BE2C (cell line): ENCODE data around the gene NHSL2.
"Not testable (repeated sequence)": the region's sequence is repeated elsewhere in the genome, so short reads cannot be mapped to it uniquely, and the experiment has no call there.

Experiments used
- DNase-seq: peaks from one replicate; pipeline ENCODE4 v3.0.0-alpha.2; 2020
- H3K27me3 ChIP-seq: fragments of 250-450 bp; sonication (Bioruptor Pico); 2 replicates; pipeline ENCODE4 v1.5.1; 2020; ENCODE audit warnings: mild to moderate bottlenecking
- H3K36me3 ChIP-seq: fragments of 250-450 bp; sonication (Bioruptor Pico); 2 replicates; pipeline ENCODE4 v1.5.1; 2020; ENCODE audit warnings: mild to moderate bottlenecking
- H3K4me1 ChIP-seq: fragments of 250-450 bp; sonication (Bioruptor Pico); 2 replicates; pipeline ENCODE4 v1.5.1; 2020
- H3K4me3 ChIP-seq: 2 replicates; pipeline ENCODE4 v1.5.1; 2011; ENCODE audit warnings: low read depth, low read length
- H3K9me3 ChIP-seq: fragments of 250-450 bp; sonication (Bioruptor Pico); 2 replicates; pipeline ENCODE4 v1.5.1; 2020
- TF ChIP-seq, protein P1 (sequence below): IDR thresholded peaks from 2 replicates; pipeline ENCODE4 v1.5.1; 2012; ENCODE audit warnings: mild to moderate bottlenecking, low read depth, low read length

Gene NHSL2

DNA sequence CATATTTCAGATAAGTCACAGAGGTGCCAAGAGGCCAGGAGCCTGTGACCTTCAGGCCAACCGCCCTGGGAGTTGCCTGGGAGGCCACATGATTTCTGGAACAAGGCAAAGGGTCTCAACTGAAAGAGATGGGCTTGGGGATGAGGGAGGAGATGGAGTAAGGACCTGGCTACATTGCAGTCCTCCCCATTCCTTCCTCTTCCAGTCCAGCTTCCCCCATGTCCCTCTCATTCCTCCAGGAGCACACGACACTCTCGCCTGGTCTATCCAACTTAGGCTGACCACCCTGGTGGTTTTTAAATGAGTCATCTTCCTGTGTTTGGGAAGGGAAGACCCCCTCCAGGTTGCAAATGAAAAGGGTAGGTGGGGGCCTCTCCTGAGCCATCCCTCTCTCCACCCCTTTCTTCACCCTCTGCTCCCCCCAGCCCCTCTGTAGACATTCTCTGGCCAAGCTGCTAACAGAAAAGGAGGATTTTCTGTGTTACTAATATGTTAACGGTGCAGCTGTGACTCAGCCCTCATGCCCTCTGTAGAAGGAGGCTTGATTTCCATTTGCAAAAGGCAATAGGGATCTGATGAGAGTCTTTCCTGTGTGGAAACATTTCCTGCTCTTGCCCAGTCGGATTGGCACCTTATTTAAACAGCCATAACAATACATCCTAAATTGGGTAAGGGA, 141.9 kb downstream of the NHSL2 start:
- Histone ChIP-seq H3K4me1 (no peaks in the 10 kb centered on the region; the same call in 1 of the 2 replicates), H3K27me3 (no peaks in the 10 kb centered on the region), H3K36me3 (no peaks in the 10 kb centered on the region), H3K9me3 (no peaks in the 10 kb centered on the region), H3K4me3 (no peak overlapping the region)
- no peak for DNase-seq
- TF ChIP-seq, protein P1, sequence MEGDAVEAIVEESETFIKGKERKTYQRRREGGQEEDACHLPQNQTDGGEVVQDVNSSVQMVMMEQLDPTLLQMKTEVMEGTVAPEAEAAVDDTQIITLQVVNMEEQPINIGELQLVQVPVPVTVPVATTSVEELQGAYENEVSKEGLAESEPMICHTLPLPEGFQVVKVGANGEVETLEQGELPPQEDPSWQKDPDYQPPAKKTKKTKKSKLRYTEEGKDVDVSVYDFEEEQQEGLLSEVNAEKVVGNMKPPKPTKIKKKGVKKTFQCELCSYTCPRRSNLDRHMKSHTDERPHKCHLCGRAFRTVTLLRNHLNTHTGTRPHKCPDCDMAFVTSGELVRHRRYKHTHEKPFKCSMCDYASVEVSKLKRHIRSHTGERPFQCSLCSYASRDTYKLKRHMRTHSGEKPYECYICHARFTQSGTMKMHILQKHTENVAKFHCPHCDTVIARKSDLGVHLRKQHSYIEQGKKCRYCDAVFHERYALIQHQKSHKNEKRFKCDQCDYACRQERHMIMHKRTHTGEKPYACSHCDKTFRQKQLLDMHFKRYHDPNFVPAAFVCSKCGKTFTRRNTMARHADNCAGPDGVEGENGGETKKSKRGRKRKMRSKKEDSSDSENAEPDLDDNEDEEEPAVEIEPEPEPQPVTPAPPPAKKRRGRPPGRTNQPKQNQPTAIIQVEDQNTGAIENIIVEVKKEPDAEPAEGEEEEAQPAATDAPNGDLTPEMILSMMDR = no peak

DNA sequence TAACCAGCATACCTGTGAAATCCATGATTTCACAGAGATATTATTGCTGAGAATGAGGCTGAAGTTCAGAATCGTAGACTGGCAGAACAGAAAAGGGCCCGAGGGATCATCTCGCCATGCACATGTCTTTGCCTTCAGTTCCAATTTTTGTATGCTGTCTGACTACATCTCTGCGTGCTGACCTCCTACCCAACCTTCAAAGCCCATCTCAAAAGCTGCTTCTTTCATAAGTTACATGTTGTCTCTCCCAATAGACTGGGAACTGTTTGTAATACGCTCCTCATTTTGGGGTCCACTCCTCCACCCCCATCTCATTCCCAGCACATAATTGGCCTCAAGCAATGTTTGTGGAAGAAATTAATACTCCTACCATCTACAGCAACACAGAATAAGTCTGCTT, 142.9 kb downstream of the NHSL2 start:
- H3K27me3 ChIP-seq = no peaks in the 10 kb centered on the region
- DNase-seq = no peak
- no peaks in the 10 kb centered on the region for H3K9me3 ChIP-seq
- no peak overlapping the region for H3K4me3 ChIP-seq
- H3K4me1 ChIP-seq = no peaks in the 10 kb centered on the region; the same call in 1 of the 2 replicates
- TF ChIP-seq, protein P1 = no peak
- H3K36me3 ChIP-seq = no peaks in the 10 kb centered on the region

DNA sequence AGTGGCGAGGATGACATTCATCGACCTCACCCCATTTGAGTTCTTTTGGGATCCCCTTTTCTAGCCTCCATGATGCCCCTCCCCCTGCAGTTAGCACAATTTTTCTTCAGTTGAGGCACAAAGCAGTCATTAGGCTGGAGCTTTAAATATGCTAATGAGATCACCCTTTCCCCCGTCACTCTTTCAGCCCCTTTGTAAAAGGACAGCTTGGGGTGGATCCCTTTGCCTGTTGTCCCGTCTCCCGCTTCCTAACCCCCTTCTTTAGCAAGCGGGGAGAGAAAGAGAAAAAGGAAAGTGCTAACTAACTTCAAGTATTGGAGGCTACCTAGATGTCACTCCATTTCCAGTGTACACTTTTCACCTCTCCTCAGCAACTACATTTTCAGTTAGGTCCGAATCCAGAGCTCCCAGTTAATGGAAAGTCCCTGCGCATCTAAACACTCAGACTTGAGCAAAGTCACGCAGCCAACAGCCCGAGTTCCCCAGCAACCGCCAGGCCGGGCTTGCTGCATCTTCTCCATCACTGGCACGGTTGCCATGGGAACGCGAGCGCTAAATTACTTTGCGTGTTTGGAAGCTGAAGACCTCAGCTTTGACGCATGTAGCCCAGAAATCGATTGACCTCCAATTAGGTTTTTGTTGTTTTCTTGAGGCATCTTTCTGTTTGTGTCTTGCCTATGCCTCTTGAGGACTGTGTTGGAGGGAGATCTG, 144.3 kb downstream of the NHSL2 start:
- no peak for DNase-seq
- no peaks in the 10 kb centered on the region for H3K36me3 ChIP-seq

DNA sequence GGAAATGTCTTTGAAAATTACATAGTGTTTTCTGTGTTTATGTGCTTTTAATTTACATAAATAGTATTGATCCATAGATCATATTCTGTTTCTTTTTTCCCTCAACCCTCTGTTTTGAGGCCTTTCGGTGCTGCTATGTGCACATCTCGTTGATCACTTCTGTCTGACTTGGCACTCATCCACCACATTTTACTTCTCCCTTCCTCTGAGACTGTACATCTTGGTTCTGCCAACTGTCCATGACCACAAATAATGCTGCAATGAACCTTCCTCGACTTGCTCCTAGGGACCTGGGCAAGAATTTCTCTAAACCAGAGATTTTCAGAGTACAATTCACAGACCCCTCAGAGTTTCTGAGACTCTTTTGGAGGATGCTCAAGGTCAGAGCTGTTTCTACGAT, 146.7 kb downstream of the NHSL2 start:
- TF ChIP-seq, protein P1 = no peak
- no peaks in the 10 kb centered on the region for H3K27me3 ChIP-seq
- no peaks in the 10 kb centered on the region for H3K36me3 ChIP-seq
- H3K4me1 ChIP-seq = no peaks in the 10 kb centered on the region; the same call in 1 of the 2 replicates
- no peak overlapping the region for H3K4me3 ChIP-seq
- H3K9me3 ChIP-seq = no peaks in the 10 kb centered on the region
- DNase-seq = no peak

More for the DNA sequence above, 144.3 kb downstream of the NHSL2 start:
- Histone ChIP-seq H3K27me3 (no peaks in the 10 kb centered on the region), H3K4me3 (no peak overlapping the region), H3K4me1 (no peaks in the 10 kb centered on the region; the same call in 1 of the 2 replicates), H3K9me3 (no peaks in the 10 kb centered on the region)
- TF ChIP-seq, protein P1 = no peak

DNA sequence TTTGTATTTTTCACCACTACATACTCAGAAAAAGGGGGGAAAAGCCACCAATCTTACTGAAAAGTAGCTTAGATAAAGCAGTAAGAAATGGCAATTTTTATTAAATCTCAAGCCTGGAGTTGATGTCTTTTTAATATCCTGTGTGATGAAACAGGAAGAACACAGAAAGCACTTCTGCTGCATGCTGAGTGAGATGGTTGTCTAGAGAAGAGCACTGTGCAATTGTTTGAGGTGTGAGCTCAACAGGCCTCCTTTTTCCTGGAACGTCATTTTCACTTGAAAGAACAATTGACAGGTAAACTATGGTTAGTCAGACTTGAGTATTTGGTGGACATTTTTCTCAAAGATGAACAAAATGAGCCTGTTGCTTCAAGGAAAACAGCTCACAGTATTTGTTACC, 147.2 kb downstream of the NHSL2 start:
- Histone ChIP-seq H3K9me3 (no peaks in the 10 kb centered on the region), H3K36me3 (no peaks in the 10 kb centered on the region), H3K27me3 (no peaks in the 10 kb centered on the region), H3K4me1 (no peaks in the 10 kb centered on the region; the same call in 1 of the 2 replicates), H3K4me3 (no peak overlapping the region)
- TF ChIP-seq, protein P1 = no peak
- DNase-seq = no peak

DNA sequence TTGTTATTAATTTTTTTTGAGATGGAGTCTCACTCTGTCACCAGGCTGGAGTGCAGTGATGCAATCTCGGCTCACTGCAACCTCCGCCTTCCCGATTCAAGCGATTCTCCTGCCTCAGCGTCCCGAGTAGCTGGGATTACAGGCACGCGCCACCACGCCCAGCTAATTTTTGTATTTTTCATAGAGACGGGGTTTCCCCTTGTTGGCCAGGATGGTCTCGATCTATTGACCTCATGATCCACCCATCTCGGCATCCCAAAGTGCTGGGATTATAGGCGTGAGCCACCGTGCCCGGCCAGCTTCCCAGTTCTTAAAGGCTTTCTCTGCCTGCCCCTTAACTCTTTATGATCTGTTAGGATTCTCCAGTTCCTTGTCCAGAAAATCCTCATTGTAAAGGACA, 147.7 kb downstream of the NHSL2 start:
- not testable (repeated sequence) for H3K36me3 ChIP-seq, H3K4me3 ChIP-seq, H3K27me3 ChIP-seq, H3K9me3 ChIP-seq, H3K4me1 ChIP-seq, DNase-seq
